GM21529 (cell line): ENCODE measurements around the gene FAM43B.

Experiments used
- ATAC-seq: cut with Tn5 transposase; IDR thresholded peaks from one replicate; pipeline ENCODE4 v1.9.1; 2021; ENCODE audit not compliant: unreplicated experiment

Gene FAM43B

GRCh38 chr1:20589331-20590278 lies 37.2 kb downstream of the FAM43B start:
- ATAC-seq = no peak

- no peak for ATAC-seq
Measured at GRCh38 chr1:20590306-20590777, 38.0 kb downstream of the FAM43B start.

GRCh38 chr1:20593756-20594155 lies 41.4 kb downstream of the FAM43B start:
- ATAC-seq = no peak

GRCh38 chr1:20594746-20595145 lies 42.4 kb downstream of the FAM43B start:
- ATAC-seq = no peak

GRCh38 chr1:20596106-20596505 lies 43.7 kb downstream of the FAM43B start:
- no peak for ATAC-seq

GRCh38 chr1:20597650-20598049 lies 45.3 kb downstream of the FAM43B start:
- ATAC-seq = no peak

GRCh38 chr1:20600156-20600555 lies 47.8 kb downstream of the FAM43B start:
- ATAC-seq = no peak

GRCh38 chr1:20601129-20601825 lies 48.9 kb downstream of the FAM43B start:
- ATAC-seq = no peak

- ATAC-seq = no peak
Measured at GRCh38 chr1:20602851-20603450, 50.6 kb downstream of the FAM43B start.

- no peak for ATAC-seq
Measured at GRCh38 chr1:20603504-20604464, 51.4 kb downstream of the FAM43B start.
